Brain microvascular endothelial cell (primary cell): ENCODE results near the gene TMEM126B.
A peak's percentile ranks its signal among the peaks of the same experiment; 100 is the strongest.
"Not testable (repeated sequence)": the region's sequence is repeated elsewhere in the genome, so short reads cannot be mapped to it uniquely, and the experiment has no call there.

ENCODE experiments used
- DNase-seq: peaks from one replicate; pipeline ENCODE4 v3.0.0-alpha.2; 2020
- H3K27ac ChIP-seq: fragments of 250-450 bp; sonication (Bioruptor Pico); 2 replicates; pipeline ENCODE4 v1.5.1; 2020; ENCODE audit warnings: mild to moderate bottlenecking, moderate library complexity
- H3K27me3 ChIP-seq: fragments of 250-450 bp; sonication (Bioruptor Pico); replicated peaks from 2 replicates; pipeline ENCODE4 v1.5.1; 2020; ENCODE audit warnings: mild to moderate bottlenecking
- H3K36me3 ChIP-seq: fragments of 250-450 bp; sonication (Bioruptor Pico); replicated peaks from 2 replicates; pipeline ENCODE4 v1.5.1; 2020; ENCODE audit warnings: mild to moderate bottlenecking
- H3K4me3 ChIP-seq: 2 replicates; pipeline ENCODE4 v1.5.1; 2011; ENCODE audit warnings: low read depth, mild to moderate bottlenecking, control low read depth, low read length, moderate library complexity
- in situ Hi-C: cut with HindIII; loops from 2 replicates; pipeline ENCODE4 v1.10.0; 2017; ENCODE audit warnings: low sequenced_read_pairs, low pct_ligation_motif_present
- TF ChIP-seq, protein P1 (sequence below): IDR thresholded peaks from 2 replicates; pipeline ENCODE4 v1.5.1; 2011; ENCODE audit warnings: low read depth, mild to moderate bottlenecking, moderate library complexity, low read length, control low read depth, inconsistent platforms; ENCODE audit errors: missing control alignments

The TMEM126B gene

DNA sequence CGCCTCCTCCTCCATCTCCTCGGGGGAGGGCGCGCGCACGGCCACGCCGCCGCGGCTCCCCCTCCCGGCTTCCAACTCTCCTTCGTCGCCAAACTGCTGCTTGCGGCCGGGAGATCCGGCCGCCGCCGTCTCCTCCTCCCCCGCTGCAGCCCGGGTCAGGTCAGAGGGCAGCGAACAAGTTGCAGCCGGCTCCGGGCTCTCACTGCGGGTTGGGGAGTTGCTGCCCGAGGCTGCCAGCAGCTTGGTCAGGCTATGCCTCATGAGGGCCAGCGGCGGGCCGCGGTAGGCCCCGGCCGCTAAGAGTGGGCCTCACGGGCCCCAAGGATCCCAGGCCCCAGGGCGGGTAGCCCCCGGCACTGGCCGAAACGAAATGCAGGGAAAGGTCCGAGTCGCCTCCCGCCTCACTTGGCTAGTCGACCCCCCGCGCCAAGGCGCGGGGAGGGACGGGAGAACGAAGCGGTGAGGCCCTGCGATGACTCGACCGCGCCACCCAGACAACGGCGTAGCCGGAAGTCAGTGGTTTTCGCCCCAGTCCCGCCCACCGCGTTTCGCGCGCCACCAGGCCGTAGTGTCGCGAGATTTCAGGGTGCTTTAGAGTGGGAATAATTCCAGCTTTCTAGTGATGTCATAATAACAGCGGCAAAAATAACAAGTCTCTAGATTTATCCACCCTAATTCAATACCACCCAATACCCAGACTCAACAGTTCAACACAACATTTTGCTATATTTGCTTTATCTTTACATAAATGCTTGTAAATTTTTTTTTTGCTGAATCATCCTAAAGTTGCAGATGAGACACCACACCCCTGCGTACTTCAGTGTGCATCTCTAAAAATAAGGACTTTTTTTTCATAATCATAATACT, 36.5 kb downstream of the TMEM126B start, which contains the start of gene CREBZF:
CREBZF (minus strand) TSS at position 515 of the 867 bp plus-strand sequence; CDS start at position 261, 254 bp downstream.
- DNase-seq, result peak; percentile 91
- peak within 1 kb of the TSS; percentile 97 for H3K4me3 ChIP-seq
- in situ Hi-C loops, result no loop called here
- peak within 1 kb of the TSS; percentile 93 for H3K27ac ChIP-seq
- no peaks in the 10 kb centered on the region for H3K36me3 ChIP-seq
- no peaks in the 10 kb centered on the region for H3K27me3 ChIP-seq
- TF ChIP-seq, protein P1, sequence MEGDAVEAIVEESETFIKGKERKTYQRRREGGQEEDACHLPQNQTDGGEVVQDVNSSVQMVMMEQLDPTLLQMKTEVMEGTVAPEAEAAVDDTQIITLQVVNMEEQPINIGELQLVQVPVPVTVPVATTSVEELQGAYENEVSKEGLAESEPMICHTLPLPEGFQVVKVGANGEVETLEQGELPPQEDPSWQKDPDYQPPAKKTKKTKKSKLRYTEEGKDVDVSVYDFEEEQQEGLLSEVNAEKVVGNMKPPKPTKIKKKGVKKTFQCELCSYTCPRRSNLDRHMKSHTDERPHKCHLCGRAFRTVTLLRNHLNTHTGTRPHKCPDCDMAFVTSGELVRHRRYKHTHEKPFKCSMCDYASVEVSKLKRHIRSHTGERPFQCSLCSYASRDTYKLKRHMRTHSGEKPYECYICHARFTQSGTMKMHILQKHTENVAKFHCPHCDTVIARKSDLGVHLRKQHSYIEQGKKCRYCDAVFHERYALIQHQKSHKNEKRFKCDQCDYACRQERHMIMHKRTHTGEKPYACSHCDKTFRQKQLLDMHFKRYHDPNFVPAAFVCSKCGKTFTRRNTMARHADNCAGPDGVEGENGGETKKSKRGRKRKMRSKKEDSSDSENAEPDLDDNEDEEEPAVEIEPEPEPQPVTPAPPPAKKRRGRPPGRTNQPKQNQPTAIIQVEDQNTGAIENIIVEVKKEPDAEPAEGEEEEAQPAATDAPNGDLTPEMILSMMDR, result no peak

DNA sequence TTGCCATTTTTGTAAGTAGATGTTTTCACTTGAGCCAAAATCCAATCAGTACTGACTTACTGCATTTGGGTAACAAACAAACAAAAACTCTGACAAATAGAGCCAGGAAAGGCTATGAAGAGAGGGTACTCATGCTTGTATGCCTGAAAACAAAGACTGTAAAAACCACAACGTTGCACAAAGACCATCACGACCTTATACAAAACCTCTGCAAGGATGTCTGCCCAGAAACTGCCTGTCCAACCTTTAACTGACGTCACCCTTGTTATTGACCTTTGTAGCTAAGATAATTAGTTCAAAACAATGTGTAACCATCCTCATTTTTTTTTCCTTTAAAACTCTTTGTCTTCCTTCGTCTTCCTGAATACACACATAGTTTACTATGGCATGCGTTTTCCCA, 37.3 kb downstream of the TMEM126B start:
- H3K4me3 ChIP-seq, result no peak overlapping the region

DNA sequence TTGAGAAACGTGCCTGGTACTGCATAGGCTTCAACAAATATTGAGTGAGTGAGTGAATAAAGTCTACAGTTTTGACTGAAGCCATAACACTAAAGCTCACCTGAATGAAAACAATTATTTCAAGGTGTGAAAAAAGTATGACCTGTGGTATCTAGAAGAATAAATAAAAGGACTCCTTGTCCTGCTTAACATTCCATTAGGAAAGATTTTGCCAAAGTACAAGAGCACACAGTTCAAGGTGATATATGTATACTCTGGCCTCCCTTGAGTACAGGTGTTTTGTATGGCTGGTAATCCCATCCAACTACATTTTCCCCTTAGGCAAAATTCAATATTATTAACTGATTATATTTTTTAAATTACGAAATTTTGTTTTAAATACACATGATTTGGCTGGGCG, 38.3 kb downstream of the TMEM126B start:
- TF ChIP-seq, protein P1, result no peak
- in situ Hi-C loops, result no loop called here
- Histone ChIP-seq H3K4me3 (no peak overlapping the region), H3K36me3 (no peaks in the 10 kb centered on the region), H3K27me3 (no peaks in the 10 kb centered on the region), H3K27ac (no peak overlapping the region)
- no peak for DNase-seq

More for the DNA sequence above, 37.3 kb downstream of the TMEM126B start:
- Histone ChIP-seq H3K27me3 (no peaks in the 10 kb centered on the region), H3K27ac (no peak overlapping the region), H3K36me3 (no peaks in the 10 kb centered on the region)
- DNase-seq, result no peak
- in situ Hi-C loops, result no loop called here
- TF ChIP-seq, protein P1, result no peak

DNA sequence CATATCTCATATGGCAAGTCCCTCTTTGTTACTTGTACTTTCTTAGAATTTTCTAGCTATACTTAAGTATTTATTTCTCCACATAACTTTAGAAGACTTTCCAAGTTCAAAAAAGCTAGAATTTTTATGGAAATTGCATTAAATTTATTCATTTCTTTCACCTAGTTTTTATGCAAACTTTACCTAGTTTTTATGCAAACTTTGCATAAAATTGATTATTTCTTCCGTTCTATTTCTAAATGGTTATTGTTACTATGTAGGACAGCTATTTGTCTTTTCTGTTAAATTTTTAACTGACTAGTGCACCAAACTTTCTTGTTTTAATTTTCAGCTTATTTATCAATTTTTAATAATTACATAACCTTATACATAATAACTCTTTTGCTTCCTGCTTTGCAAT, 39.8 kb downstream of the TMEM126B start:
- no peak for DNase-seq
- no peaks in the 10 kb centered on the region for H3K36me3 ChIP-seq
- H3K27ac ChIP-seq, result no peak overlapping the region
- TF ChIP-seq, protein P1, result no peak
- H3K4me3 ChIP-seq, result no peak overlapping the region
- in situ Hi-C loops, result no loop called here
- H3K27me3 ChIP-seq, result no peaks in the 10 kb centered on the region

DNA sequence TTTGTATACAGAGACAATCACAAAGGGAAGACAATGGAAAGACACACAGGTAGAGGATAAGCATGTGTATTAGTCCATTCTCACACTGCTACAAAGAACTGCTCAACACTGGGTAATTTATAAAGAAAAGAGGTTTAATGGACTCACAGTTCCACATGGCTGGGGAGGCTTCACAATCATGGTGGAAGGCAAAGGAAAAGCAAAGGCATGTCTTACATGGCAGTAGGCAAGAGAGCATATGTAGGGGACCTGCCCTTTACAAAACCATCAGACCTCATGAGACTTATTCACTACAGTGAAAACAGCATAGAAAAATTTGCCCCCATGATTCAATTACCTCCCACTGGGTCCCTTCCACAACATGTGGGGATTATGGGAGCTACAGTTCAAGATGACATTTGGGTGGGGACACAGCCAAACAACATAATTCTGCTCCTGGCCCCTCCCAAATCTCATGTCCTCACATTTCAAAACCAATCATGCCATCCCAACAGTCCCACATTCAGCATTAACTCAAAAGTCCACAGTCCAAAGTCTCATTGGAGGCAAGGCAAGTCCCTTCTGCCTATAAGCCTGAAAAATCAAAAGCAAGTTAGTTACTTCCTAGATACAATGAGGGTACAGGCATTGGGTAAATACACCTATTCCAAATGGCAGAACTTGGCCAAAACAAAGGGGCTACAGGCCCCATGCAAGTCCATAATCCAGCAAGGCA, 42.7 kb downstream of the TMEM126B start:
- H3K27ac ChIP-seq, H3K4me3 ChIP-seq, H3K36me3 ChIP-seq, H3K27me3 ChIP-seq, DNase-seq, in situ Hi-C loops: not testable (repeated sequence)
